Adrenal gland (tissue), 5 donors: ENCODE data around the gene AFTPH.

Source experiments
- POLR2A ChIP-seq, 2 donors: fragments of 450-650 bp; IDR thresholded peaks; one replicate each; pipeline ENCODE4 v1.6.1; 2017; ENCODE audit warnings: antibody characterized with exemption in 2 of 2, mild to moderate bottlenecking in 2 of 2, moderate library complexity in 1 of 2
- TF ChIP-seq, protein P1 (sequence below), 6 experiments: fragments of 450-650 bp in 4 of 6; fragments of 200-600 bp in 2 of 6; sonication (generic) in 1 of 6; IDR thresholded peaks; 1 replicate in 5 of 6; 2 replicates in 1 of 6; pipeline versions ENCODE4 v1.5.1 to v1.8.0; 2016 to 2021; ENCODE audit warnings: antibody characterized with exemption in 6 of 6, mild to moderate bottlenecking in 2 of 6, moderate library complexity in 1 of 6
- donor health status: DM: no; HTN: no; CAD: no.

GRCh38 chr2:64532030-64532429 is 7.9 kb downstream of the AFTPH start:
- TF ChIP-seq, protein P1, sequence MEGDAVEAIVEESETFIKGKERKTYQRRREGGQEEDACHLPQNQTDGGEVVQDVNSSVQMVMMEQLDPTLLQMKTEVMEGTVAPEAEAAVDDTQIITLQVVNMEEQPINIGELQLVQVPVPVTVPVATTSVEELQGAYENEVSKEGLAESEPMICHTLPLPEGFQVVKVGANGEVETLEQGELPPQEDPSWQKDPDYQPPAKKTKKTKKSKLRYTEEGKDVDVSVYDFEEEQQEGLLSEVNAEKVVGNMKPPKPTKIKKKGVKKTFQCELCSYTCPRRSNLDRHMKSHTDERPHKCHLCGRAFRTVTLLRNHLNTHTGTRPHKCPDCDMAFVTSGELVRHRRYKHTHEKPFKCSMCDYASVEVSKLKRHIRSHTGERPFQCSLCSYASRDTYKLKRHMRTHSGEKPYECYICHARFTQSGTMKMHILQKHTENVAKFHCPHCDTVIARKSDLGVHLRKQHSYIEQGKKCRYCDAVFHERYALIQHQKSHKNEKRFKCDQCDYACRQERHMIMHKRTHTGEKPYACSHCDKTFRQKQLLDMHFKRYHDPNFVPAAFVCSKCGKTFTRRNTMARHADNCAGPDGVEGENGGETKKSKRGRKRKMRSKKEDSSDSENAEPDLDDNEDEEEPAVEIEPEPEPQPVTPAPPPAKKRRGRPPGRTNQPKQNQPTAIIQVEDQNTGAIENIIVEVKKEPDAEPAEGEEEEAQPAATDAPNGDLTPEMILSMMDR (IDR thresholded peaks at IDR 0.05) = no peak
- no peak for TF ChIP-seq POLR2A (IDR thresholded peaks at IDR 0.05)
